ENCODE measurements around the gene CADM2.

Gene CADM2

DNA sequence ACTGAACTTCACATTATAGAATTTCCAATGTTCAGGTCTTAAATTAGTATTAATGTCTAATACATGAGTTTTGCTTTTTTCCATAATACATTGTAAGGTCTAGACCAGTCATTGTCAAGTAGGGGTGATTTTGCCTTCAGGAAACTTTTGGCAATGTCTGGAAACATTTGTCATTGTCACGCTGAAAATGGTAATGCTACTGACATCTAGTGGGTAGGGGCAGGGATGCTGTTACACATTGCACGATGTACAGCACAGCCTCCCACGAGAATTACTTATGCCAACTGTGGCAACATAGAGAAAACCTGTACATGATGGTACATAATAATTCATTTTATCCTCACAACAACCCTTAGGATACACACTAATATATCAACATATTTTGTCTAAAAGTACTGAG lies 384.1 kb downstream of the CADM2 start:
- peak; percentile 47 to 48 for DNase-seq

DNA sequence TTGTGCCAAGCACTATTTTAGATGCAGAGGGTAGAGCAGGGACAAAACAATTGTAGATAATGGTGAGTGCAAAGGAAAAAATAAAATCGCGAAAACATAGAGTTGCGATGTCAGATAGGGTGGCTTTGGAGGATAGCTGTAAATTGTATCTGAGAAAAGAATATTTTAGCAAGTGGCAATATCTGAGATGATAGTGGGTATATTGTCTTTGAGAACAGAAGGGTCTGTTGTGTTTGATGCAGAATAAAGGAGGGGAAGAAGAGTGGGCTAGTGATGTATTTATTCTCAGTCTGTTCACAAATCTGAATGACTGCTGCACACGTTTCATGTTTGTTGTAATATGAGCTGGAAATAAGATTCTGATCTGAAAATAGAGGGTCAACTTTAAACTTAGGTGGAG lies 396.8 kb downstream of the CADM2 start:
- DNase-seq, result no peak

DNA sequence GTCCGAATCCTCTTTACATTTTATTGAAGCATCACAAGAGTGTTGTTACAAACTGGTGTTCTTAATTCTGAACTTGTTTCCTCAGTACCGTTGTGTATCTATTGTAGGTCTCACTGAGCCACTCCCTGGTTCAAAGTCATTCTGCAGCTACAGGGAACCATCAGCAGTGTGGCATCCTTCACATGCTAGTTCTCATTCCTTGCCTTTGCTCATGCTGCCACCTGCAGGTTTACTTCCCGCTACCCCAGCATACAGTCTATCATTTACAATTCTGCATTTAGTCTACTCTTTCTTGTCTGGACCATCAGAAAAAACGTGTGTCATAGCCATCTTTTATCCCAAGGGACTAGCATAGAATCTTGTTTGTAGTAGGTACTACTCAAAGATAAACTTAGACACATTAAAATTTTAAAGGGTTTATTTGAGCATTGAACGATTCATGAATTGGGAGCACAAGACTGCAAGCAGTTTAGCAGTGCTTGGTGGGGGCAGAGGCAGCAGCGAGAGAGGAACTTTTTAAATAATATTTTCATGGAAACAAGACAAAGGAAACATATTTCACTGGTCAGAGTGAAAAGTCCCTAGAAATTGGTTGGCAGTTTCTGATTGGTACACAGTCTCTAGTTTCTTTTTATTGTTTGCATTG lies 402.1 kb downstream of the CADM2 start:
- peak; percentile 73 to 78 for DNase-seq

DNA sequence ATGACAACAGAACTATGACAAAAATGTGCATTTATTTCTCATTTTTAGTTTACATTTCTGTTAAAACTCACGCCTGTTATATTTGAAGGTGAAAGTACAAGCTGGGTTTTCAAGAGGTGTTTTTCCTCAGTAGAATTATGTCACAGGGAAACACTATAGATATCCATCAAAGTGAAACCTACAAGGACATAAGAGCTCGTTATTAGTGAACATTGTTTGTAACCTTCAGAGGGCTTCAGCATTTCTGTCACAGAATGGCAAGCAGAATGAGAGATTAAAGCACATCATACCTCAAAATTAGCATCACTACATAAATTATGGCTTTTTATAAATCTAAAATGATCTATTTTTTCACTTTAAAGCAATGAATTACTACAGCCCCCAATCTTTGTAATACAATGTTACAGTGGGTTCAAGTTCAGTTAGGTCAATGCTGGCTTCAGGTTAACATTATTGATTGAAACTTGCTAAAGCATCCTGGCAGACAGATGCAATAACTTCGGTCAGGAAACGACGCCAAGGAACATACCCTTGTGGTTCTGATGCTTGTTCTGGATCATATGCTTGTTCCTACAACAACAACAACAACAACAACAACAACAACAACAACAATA lies 405.6 kb downstream of the CADM2 start:
- no peak for DNase-seq

DNA sequence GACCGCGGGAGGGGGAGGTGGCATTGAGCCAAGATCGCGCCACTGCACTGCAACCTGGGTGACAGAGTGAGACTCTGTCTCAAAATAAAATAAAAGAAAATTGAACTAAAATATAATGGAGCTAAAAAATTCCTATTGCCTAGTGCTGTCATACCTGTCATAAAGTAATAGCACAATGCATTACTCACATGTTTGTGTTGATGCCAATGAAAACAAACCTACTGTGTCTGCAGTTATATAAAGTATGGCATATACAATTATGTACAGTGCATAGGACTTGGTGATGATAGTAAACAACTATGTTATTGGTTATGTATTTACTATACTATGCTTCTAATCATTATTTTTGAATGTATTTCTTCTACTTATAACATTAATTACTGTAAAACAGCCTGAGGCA lies 411.6 kb downstream of the CADM2 start:
- no peak for DNase-seq

DNA sequence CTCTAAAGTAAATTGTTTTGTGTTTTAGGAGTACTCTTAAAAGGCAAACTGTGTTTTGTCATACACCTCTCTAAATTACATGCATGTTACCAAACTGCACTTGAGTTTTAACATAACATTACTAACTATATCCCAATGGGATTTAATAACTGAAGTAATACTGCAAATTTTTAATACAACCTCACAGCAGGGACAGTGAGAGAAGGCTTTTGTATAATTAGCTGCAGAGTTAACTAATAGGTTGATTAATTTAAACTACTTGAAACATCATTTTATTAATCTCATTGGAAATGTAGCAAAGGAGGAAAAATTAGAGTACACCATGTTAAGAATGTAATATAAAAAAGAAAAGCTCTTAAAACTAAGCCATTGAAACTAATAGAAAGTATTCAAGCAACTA lies 417.3 kb downstream of the CADM2 start:
- no peak for DNase-seq

DNA sequence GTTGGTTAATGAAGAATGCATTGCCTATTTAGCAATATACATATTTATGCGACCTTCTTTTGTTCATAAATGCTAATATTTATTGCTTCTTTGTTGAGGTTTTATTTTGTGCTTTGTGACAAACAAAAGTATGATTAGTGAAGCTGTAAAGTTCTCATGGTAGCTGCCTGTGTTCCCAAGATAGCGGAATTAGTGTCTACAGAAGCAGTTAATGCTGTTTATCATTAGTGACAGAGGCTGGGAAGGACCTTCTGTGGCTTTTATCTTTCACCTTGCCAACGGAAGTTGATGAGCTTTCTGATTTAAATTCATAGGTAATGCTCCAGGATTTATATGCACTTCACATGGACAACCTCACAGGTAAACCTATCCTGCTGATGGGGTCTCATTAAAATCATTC lies 418.3 kb downstream of the CADM2 start:
- DNase-seq, result no peak

DNA sequence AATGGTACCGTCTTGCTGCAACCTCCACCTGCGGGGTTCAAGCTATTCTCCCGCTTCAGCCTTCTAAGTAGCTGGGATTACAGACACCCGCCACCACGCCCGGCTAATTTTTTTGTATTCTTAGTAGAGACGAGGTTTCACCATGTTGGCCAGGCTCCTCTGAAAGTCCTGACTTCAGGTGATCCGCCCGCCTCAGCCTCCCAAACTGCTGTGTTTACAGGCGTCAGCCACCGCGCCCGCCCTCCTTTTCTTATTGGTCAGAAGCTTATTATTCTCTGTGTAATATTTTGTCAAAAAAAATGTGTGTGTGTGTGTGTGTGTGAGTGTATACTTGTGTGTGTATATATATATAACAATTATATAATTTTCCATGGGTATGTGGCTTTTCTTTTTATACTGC lies 425.6 kb downstream of the CADM2 start:
- DNase-seq, result no peak

DNA sequence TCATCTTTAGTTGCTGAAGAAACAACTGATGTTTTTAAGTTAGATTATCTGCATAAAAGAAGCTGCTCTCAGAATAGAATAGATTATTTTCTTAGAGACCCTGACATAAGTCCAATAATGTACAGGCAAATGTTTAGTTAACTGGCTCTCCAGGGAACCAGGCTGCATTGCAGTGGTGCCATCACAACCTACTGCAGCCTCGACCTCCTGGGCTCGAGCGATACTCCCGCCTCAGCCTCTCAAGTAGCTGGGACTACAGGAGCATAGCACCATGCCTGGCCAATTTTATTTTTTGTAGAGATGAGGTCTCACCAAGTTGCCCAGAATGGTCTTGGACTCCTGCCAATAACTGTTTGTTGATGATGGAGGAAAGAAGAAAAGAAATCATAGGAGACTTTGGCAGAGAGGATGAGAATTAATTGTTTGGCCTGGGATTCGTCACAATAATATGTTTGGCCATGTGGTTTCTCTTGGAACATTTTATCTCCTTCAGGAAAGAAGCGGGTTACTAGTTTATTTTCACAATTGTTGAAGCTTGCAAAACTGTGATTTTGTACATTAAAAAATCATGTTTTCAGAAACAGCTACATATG lies 429.2 kb downstream of the CADM2 start:
- DNase-seq, result no peak

DNA sequence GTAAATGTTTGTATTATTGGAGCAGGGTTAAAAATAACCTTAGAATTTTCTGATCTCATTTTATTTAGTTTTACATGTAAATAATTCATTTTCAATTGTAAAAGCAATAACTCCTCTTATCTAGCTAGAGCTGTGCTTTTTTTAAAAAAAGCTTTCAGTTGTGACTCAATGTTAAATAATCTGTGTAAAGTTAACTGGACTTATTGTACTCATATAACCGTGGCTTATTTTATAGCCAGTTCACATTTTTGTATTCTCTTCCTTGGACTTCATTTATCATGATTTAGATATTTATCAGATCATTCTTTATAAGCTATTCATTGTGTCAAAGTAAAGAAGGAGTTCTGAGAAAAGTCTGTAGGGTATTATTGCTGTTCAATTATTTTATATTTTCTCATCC lies 435.6 kb downstream of the CADM2 start:
- DNase-seq, result no peak

DNA sequence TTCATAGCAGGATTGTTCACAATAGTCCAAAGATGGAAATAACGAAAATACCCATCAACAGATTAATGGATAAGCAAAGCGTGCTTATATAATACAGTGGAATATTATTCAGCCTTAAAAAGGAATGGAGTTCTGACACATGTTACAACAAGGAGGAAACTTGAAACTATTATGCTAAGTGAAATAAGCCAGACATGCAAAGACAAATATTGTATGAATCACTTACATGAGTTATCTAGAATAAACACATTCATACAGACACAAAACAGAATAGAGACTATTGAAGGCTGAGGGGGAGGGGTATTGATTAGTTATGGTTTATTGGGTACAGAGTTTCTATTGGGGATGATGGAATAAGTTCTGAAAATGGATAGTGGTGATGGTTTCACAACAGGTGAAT lies 438.6 kb downstream of the CADM2 start:
- DNase-seq, result no peak

DNA sequence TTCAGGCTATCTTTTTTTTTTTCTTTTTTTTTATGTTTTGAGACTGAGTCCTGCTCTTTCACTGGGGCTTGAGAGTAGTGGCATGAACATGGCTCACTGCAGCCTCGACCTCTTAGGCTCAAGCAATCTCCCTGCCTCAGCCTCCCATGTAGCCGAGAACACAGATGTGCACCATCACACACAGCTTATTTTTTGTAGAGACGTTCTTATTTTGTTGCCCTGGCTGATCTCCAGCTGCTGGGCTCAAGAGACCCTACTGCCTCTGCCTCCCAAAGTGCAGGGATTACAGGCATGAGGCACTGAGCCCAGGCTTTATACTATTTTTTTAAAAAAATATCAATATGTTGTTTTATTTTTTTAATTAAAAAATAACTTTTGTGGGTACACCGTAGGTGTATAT lies 467.3 kb downstream of the CADM2 start:
- DNase-seq, result no peak

DNA sequence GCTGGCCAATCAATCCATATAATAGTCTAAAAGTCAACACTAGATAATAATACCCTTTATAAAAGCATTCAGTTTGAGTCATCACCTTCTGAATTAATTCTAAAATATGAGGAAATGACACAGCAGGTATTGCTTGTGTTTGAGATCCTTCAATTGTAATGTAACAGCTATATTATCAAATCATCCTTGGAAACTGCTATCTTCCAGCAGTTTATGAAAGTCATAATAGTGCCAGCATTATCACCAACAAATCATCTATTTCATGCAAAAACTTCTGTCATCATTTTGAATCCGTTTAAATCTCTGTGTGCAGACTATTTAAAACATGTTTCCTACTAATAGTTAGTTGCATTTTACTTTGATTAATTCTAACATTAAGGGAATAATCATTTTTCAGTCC lies 468.7 kb downstream of the CADM2 start:
- no peak for DNase-seq

DNA sequence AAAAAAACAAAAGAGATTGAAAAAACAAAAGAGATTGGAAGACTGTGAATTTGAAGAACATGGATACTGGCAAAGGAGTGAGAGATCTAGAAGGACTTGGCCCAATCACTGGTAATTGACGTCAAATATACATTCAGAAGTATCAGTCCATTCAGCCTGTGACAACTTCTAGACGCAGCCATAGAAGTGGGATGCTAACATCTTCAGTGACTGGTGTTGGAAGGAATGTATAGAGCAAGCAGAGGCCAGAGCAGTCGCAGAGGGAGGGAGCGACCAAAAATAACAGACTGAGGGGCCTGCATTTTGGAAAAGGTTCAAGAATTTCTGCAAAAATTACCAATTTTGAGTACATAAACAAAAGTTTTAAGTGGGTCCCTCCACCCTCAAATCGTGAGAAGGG lies 473.3 kb downstream of the CADM2 start:
- DNase-seq, result no peak

DNA sequence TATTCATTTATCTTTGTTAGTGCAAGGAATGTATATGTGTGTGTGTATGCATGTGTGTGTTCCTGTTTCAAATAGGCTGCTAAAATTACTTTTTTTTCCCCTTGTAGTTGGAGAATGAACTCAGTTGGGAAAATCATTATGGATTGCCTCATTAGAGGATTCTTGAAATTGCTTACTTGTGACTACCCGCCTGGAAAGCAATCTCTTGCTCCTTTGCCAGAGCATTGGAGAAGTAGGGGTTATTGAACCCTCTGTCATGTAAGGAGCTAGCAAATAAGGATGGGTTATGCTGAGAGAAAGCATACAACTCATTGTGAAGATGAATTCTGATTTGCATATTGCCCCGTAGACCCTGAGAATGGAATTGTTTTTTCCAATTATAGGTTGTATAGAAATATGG lies 474.5 kb downstream of the CADM2 start:
- no peak for DNase-seq

DNA sequence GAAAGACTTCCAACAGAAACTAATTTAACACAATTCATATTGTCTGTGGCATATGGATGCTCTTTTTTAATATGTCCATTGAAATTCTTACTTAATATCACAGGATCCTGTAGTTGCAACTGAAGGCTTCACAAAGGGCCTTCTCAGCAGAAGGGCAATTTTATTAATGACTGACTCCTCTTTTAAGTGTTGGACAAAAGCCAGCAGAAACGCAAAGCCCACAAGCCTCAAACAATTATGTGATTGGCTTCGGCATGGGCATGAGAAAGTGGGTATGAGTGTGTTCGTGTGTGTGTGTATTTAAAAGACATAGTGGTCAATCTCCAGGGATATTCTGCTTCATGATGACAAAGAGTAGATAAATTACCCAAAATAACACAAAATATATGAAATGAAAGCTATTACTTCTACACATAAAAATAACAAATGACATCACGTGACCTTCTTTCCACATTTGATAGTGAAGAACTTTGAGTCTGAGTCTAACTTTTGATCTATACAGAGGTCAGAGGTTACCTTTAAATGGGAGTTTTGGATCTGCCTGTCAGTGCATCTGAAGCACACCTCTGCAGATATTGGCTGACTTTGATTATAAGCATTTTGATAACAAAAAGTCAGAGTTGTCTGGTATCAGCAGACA lies 496.9 kb downstream of the CADM2 start:
- no peak for DNase-seq

DNA sequence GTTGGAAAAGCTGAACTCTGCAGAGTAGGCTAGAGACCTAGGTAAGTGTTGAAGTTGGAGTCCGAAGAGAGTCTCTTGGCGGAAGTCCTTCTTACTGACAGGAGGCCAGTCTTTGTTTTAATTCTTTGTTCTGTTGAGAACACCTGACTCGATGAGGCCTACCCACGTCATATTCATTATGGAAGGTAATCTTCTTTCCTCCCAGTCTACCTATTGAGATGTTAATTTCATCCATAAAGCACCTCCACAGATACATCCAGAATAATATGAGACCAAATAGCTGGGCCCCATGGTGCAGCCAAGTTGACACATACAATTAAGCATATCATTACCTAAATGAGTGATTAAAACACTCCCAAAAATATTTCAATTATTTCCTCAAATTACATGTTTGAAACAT lies 515.5 kb downstream of the CADM2 start:
- no peak for DNase-seq

DNA sequence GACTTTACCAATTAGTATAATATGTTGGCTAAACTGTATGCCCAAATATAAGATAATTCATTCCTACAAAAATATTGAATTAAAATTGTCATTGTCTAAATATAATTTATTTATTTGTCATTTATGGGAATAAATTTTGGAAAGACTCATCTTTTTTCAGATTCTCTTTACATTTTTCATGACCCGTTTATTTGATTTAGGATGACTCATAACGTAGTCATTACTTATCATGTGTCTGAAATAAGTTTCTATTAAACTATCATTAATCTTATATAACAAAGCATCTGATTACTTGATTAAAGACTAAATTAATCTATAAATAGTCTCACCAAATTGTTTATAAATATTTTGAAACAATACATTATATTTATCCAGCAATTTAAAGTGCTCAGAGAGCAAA lies 516.6 kb downstream of the CADM2 start:
- no peak for DNase-seq

DNA sequence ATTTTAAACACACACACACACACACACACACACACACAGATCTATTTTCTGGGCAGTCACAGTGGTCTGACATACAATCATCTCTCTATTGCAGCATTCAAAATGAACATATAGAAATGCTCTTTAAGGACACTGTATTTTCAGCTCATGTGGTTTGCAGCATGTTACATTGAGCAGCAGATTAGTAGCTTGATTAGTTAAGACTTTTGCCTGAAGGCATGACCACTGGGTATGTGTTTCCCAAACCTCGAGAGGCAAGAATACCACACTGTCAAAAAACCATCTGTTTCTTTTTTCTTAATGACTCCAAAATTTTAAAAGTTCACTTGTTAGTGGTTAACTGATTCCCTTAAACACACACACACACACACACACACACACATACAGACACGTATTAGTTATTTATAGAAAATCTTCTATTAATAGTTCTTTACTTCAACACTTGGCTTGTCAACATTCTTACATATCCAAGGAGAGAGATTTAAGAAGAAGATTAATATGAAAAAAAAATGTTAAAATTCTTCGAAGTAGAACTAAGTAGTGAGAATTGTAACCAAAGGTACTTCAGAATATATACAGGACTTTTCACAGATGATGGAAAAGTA lies 518.2 kb downstream of the CADM2 start:
- DNase-seq, result no peak

DNA sequence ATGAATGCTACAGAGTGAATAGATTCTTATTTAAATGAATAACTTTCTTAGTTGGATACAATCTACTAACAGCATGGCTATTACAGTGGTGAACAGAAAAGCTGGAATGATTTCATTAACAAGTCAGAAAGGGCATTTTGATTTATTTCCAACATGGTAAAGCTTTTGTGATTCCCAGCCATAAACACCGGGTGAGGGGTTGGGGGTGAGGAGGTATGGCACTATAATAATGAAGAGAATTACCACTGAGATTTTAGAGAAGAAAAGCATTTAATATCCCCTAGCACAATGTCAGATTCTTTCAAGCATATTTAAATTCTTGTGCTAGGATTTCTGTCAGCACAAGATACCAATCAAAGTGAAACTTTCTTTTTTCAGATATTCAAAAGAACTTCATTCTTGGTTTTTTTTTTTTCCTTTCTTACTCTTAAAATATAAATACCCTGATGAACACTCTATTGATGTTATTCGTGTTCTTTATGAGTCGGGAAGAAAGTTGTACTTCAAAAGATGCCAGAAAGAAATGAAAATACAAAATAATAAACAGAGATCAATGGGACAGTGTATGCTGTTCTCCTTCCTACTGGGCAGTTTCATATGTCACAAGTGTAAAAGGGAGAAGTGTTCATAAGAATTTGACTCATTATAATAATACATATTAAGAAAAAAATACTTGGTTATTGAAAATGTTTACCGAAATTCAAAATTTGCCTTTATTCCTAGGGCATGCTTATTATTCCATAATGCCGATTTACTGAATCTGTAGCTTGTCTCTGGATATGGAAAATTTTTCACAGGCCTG lies 522.8 kb downstream of the CADM2 start:
- DNase-seq, result no peak

DNA sequence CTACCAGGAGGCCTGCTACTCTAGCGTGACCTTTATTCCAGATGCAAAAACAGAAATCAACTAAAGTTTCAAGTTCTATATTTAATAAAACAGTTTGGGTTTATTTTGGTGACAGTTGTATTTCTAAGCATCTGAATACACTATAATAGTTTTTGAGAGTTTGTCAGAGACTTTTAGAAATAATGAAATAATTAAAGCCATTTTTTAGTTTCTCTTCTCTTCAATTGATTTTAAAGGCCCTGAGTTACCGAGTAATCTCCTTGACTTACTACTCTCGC lies 523.4 kb downstream of the CADM2 start:
- no peak for DNase-seq

DNA sequence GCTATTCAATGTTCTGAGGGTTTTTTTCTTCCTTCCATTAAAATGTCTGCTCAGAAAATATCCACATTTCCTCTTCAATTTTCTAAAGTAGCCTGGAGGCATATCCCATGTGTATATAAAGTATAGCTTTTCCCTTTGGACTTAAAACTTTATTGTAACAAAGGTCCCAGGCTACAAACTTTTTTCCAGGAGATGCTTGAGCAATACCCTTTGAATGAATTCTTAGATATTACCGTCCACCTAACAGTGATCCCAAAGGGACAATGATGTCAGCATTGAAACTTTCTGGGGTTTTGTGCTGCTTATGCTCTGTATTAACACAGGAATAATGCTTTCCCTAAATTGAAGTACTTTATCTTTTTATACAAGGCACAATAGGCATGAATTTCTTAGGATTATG lies 525.2 kb downstream of the CADM2 start:
- no peak for DNase-seq

DNA sequence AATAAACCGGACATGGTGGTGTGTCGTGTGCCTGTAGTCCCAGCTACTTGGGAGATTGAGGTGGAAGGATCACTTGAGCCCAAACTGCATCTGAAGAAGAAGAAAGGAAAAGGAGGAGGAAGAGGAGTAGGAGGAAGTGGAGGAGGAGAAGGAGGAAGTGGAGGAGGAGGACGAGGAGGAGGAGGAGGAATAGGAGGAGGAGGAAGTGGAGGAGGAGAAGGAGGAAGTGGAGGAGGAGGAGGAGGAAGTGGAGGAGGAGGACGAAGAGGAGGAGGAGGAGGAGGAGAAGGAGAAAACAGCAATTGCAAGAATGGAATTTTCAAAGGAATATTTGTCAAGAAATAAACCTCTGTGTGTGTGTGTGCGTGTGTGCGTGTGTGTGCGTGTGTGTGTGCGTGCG lies 528.6 kb downstream of the CADM2 start:
- peak in 1 of 2 experiments; percentile 2 for DNase-seq

Measured in Kasumi-1 (cell line).